Activated CD4-positive, alpha-beta T cell treated with anti-CD3 and anti-CD28 coated beads, Interleukin-2, amount 10 ng/mL, durations not matched to agents 7 days and 5 days (primary cell): Measurements from ENCODE around the gene LZTR1. TPM values are rescaled to one million over a fixed set of nuclear protein-coding genes. Genes with fewer than 3 reads are reported as not detected.
"Not testable (repeated sequence)": the region's sequence is repeated elsewhere in the genome, so short reads cannot be mapped to it uniquely, and the experiment has no call there.

Experiments
- CTCF ChIA-PET: fragments of 350-600 bp; sonication (Branson Sonifier 250); formaldehyde crosslinking; loops from one replicate; lab custom pipeline; 2021; ENCODE audit warnings: antibody characterized with exemption; lab: Charles Lee
- POLR2A ChIA-PET: fragments of 350-600 bp; sonication (Branson Sonifier 250); formaldehyde crosslinking; loops from one replicate; lab custom pipeline; 2021; ENCODE audit warnings: antibody characterized with exemption; lab: Charles Lee
- DNase-seq: peaks from one replicate; pipeline ENCODE4 v3.0.0-alpha.2; 2020
- H3K27ac Mint-ChIP-seq: one replicate; pipeline ENCODE4 v1.8.0; 2021; ENCODE audit warnings: mild to moderate bottlenecking, moderate library complexity, mixed read lengths
- H3K27me3 Mint-ChIP-seq: one replicate; pipeline ENCODE4 v1.8.0; 2021; ENCODE audit warnings: mixed read lengths
- H3K36me3 Mint-ChIP-seq: one replicate; pipeline ENCODE4 v1.8.0; 2021; ENCODE audit warnings: low read depth, mixed read lengths
- H3K4me1 Mint-ChIP-seq: one replicate; pipeline ENCODE4 v1.8.0; 2021; ENCODE audit warnings: mixed read lengths
- H3K4me3 Mint-ChIP-seq: one replicate; pipeline ENCODE4 v1.8.0; 2021; ENCODE audit warnings: mild to moderate bottlenecking, moderate library complexity, mixed read lengths
- H3K9me3 Mint-ChIP-seq: one replicate; pipeline ENCODE4 v1.8.0; 2021; ENCODE audit warnings: mixed read lengths
- total RNA-seq, 2 experiments: library from RNA; stranded (reverse); gene quantifications; one replicate each; pipeline ENCODE4 v1.2.3, GENCODE V29; 2021

LZTR1 gene
- 10 to 100 TPM; 62.0 to 66.4 TPM for total RNA-seq

DNA sequence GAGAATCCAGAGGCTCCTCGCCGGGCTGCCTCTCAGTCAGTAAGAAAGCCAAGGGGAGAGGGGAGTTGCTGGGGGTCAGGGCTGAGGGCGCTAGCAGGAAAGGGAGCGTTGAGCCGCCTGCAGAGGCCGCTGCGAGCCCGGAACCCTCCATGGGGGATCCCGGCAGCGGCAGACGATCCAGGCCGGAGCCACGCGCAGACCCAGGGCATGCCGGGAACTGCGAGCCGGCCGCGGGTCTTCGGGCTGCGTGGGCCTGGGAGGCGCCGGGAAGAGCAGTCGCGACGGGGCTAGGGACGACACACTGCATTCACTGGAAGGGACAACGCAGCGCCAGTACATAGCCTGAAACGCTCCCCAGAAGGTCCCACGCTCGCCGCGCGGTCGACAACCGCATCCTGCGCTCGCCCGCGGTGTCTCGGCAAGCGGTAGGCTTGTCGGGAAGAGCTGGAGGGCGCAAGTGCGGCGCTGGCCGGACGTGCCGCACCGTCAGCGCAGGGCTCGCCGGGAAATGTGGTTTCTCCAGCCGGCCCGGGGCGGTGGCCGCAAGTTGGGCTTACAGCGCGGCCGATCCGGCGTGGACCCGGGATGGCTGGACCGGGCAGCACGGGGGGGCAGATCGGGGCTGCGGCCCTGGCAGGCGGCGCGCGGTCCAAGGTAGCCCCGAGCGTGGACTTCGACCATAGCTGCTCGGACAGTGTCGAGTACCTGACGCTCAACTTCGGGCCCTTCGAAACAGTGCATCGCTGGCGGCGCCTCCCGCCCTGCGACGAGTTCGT lies at the start of gene LZTR1:
Gene LZTR1, plus strand, starts transcription at position 511 of the 776 bp plus-strand sequence. Its CDS starts 75 bp downstream, at position 586.
- Mint-ChIP-seq H3K36me3 (peaks cover 12% of the 10 kb centered on the region), H3K27me3 (no peaks in the 10 kb centered on the region), H3K9me3 (peaks cover 10% of the 10 kb centered on the region), H3K27ac (peak within 1 kb of the TSS; percentile 90), H3K4me1 (peaks cover 39% of the 10 kb centered on the region), H3K4me3 (peak within 1 kb of the TSS; percentile 84)
- DNase-seq, result peak; percentile 66
- POLR2A ChIA-PET, result interaction anchor here (0.6 kb wide), 1 partner anchor 21 kb away, joined by 4 read pairs; no protein-coding TSS in a partner anchor
- CTCF ChIA-PET, result interaction anchor here (0.7 to 1.8 kb wide), 8 partner anchors 9 to 121 kb away, joined by 3 to 7 read pairs (median 3); partner anchors contain the start of gene CRKL

DNA sequence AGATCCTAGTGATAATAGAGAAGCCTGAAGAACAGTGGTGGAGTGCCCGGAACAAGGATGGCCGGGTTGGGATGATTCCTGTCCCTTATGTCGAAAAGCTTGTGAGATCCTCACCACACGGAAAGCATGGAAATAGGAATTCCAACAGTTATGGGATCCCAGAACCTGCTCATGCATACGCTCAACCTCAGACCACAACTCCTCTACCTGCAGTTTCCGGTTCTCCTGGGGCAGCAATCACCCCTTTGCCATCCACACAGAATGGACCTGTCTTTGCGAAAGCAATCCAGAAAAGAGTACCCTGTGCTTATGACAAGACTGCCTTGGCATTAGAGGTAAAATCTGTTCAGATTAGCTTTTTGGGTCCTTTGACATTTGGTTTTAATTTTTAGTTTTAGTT lies 48.2 kb upstream of the LZTR1 start:
- no peak overlapping the region for H3K4me3 Mint-ChIP-seq
- POLR2A ChIA-PET, result no interaction called here

DNA sequence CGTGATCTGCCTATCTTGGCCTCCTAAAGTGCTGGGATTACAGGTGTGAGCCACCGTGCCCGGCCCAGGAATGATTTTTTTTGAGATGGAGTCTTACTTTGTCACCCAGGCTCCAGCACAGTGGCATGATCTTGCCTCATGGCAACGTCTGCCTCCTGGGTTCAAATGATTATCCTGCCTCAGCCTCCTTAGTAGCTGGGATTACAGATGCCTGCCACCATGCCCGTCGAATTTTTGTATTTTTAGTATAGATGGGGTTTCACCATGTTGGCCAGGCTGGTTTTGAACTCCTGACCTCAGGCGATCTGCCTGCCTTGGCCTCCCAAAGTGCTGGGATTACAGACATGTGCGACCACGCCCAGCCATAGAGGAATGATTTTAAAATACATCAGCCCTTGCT lies 47.0 kb upstream of the LZTR1 start:
- H3K4me3 Mint-ChIP-seq, POLR2A ChIA-PET, H3K27me3 Mint-ChIP-seq, CTCF ChIA-PET, H3K9me3 Mint-ChIP-seq, DNase-seq, H3K27ac Mint-ChIP-seq: not testable (repeated sequence)
- Mint-ChIP-seq H3K4me1 (peaks cover 39% of the 10 kb centered on the region), H3K36me3 (peaks cover 35% of the 10 kb centered on the region)

More for the DNA sequence above, 48.2 kb upstream of the LZTR1 start:
- Mint-ChIP-seq H3K27ac (no peak overlapping the region), H3K4me1 (peaks cover 39% of the 10 kb centered on the region), H3K27me3 (no peaks in the 10 kb centered on the region), H3K36me3 (peaks cover 34% of the 10 kb centered on the region), H3K9me3 (no peaks in the 10 kb centered on the region)
- DNase-seq, result no peak
- CTCF ChIA-PET, result interaction anchor here (0.6 to 1.4 kb wide), 2 partner anchors 18 to 150 kb away, joined by 3 to 5 read pairs; no protein-coding TSS in a partner anchor

DNA sequence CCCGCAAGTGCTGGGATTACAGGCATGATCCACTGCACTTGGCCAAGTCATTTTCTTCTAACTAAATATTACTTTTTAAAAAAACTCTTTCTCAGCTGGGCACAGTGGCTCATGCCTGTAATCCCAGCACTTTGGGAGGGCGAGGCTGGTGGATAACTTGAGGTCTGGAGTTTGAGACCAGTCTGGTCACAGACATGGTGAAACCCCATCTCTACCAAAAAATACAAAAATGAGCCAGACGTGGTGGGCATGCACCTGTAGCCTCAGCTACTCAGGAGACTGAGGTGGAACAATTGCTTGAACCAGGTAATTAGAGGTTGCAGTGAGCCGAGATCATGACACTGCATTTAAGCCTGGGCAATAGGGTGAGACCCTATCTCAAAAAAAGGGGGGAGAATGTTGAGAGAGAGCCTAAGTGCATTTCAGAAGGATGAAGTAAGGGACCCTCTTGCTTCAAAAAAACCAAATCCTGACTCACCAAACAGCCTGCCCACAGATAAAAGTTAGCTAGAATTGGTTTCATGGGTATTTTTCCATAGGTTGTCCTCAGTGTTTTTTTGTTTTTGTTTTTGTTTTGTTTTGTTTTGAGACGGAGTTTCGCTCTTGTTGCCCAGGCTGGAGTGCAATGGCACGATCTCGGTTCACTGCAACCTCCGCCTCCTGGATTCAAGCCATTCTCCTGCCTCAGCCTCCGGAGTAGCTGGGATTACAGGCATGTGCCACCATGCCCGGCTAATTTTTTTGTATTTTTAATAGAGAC lies 46.1 kb upstream of the LZTR1 start:
- H3K27me3 Mint-ChIP-seq, H3K9me3 Mint-ChIP-seq, H3K27ac Mint-ChIP-seq, DNase-seq, POLR2A ChIA-PET, H3K4me3 Mint-ChIP-seq: not testable (repeated sequence)
- H3K36me3 Mint-ChIP-seq, result peaks cover 44% of the 10 kb centered on the region
- H3K4me1 Mint-ChIP-seq, result peaks cover 45% of the 10 kb centered on the region
- CTCF ChIA-PET, result interaction anchor here (0.8 to 2.7 kb wide), 2 partner anchors 11 to 19 kb away, joined by 3 to 12 read pairs; partner anchors contain the start of gene CRKL

DNA sequence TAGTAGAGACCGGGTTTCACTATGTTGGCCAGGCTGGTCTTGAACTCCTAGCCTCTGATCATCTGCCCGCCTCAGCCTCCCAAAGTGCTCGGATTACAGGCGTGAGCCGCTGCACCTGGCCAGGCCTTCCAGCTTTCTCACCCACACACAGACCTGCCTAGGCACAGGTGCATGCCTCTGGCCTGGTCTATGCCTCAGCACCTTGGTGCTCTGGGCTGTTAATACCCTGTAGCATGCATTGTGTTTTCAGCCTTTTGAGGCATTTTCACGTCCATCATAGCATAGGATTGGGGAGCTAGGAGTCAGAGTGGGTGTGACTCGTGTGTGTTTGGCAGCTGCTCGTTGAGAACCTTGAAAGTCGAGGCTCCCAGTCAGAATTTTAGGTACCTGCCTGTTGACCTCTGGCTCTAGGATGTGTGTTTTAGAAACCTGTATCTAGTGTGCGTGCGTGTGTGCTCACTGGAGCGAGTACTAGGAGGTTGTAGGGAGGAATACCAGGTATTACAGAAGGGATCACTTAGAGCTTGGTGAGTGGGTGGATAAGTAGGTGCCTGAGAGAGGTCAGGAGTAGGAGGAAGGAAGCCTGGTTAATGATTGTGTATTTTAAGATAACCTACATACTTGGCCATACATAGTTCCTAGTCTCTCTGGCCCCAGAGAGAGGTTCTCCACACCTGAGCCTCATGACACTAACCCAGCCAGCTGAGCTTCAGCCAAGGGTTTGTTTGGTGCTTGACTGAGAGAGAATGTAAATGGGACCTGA lies 44.9 kb upstream of the LZTR1 start:
- no peak for DNase-seq
- Mint-ChIP-seq H3K9me3 (no peaks in the 10 kb centered on the region), H3K4me1 (peaks cover 42% of the 10 kb centered on the region), H3K4me3 (no peak overlapping the region), H3K27me3 (no peaks in the 10 kb centered on the region), H3K36me3 (peaks cover 52% of the 10 kb centered on the region), H3K27ac (no peak overlapping the region)
- ChIA-PET CTCF (interaction anchor here (0.8 to 2.7 kb wide), 4 partner anchors 10 to 20 kb away, joined by 3 to 12 read pairs (median 4); partner anchors contain the start of gene CRKL), POLR2A (no interaction called here)

DNA sequence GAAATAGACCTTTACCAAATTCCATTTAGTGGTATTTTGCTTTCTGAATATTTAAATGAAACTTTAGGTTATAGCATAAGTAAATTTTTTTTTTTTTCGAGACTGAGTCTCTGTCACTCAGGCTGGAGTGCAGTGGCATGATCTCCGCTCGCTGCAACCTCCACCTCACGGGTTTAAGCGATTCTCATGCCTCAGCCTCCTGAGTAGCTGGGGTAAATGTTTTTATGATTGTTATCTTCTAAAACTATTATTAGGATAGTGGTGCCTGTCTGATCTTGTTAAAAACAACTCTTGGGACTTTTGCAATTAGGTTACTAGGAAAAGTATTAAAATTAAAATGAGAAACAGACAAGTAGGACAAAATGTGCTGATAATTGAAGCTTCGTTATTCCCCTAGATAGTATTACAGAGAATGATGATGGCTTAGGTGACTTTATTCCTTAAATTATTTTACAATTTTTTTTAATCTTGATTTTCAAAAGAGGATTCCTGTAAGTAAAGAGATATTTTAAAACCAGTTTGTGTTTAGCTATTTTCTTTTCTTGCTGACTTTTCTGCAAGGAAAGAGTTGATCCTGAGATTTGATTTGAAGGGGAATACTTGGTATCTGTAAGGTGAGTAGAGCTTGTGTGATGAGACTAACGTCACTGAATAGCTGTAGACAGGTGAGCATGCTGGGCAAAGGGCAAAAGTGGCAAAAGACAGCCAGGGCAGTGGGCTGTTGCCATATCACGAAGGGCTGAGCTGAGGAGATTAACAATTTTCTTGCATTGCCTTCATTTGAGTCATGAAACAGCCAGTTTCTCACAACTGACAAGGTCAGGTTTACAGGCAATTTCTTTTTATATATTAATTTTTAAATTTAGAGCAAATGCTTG lies 44.1 kb upstream of the LZTR1 start:
- Mint-ChIP-seq H3K36me3 (peaks cover 54% of the 10 kb centered on the region), H3K27ac (no peak overlapping the region), H3K4me1 (peaks cover 39% of the 10 kb centered on the region), H3K4me3 (no peak overlapping the region), H3K9me3 (no peaks in the 10 kb centered on the region), H3K27me3 (no peaks in the 10 kb centered on the region)
- POLR2A ChIA-PET, result no interaction called here
- CTCF ChIA-PET, result interaction anchor here (1.1 to 2.7 kb wide), 3 partner anchors 11 to 21 kb away, joined by 3 to 12 read pairs (median 4); partner anchors contain the start of gene CRKL
- DNase-seq, result no peak

DNA sequence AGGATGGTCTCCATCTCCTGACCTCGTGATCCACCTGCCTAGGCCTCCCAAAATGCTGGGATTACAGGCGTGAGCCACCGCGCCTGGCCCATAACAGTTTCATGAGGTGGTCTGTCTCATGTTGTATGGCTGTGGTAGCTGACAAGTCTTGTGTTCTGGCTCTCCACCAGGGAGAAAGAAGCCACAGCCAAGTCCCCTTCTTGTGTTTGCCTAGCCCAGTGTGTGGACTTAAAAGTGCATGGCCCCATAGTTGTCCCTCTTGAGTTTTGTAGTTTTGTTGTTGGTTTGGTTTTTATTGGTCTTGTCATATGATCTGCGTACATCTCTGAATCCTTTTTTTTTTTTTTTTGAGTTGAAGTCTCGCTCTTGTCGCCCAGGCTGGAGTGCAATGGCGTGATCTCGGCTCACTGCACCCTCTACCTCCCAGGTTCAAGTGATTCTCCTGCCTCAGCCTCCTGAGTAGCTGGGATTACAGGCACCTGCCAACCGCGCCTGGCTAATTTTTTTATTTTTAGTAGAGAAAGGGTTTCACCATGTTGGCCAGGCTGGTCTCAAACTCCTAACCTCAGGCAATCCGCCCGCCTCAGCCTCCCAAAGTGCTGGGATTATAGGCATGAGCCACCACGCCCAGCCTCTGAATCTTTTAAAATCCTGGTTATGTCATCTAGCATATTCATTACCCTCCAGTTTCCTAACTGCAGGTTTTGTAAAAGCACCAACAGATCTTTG lies 42.5 kb upstream of the LZTR1 start:
- H3K27ac Mint-ChIP-seq, POLR2A ChIA-PET, H3K9me3 Mint-ChIP-seq, H3K27me3 Mint-ChIP-seq, H3K4me3 Mint-ChIP-seq, DNase-seq: not testable (repeated sequence)
- CTCF ChIA-PET, result interaction anchor here (0.6 to 1.1 kb wide), 2 partner anchors 8 to 53 kb away, joined by 3 read pairs; no protein-coding TSS in a partner anchor
- Mint-ChIP-seq H3K4me1 (peaks cover 39% of the 10 kb centered on the region), H3K36me3 (peaks cover 48% of the 10 kb centered on the region)

DNA sequence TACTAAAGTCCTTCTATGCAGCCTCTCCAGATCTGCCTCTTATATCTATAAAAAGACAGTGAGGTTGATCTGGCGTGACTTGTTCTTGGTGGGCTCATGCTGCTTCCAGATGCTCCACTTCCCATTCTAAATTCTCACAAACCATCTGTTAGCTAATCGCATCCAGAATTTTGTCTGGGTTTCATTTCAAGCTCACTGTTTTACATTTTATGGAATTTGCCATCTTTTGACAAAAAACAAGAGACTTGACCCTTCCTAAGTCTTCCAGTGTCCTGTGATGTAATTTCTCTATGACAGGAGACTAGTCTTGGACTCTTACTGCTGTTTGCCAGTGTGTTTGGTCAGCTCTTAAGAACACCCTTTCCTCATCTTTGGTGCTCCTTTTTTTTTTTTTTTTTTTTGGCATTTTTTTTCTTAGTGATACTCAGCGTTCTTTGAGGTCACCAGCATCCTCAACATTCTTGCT lies 41.9 kb upstream of the LZTR1 start:
- ChIA-PET CTCF (interaction anchor here (1.1 kb wide), 1 partner anchor 9 kb away, joined by 3 read pairs; no protein-coding TSS in a partner anchor), POLR2A (no interaction called here)
- no peak for DNase-seq
- H3K36me3 Mint-ChIP-seq, result peaks cover 44% of the 10 kb centered on the region
- no peak overlapping the region for H3K4me3 Mint-ChIP-seq
- no peaks in the 10 kb centered on the region for H3K9me3 Mint-ChIP-seq
- H3K4me1 Mint-ChIP-seq, result peaks cover 40% of the 10 kb centered on the region
- no peaks in the 10 kb centered on the region for H3K27me3 Mint-ChIP-seq
- no peak overlapping the region for H3K27ac Mint-ChIP-seq

DNA sequence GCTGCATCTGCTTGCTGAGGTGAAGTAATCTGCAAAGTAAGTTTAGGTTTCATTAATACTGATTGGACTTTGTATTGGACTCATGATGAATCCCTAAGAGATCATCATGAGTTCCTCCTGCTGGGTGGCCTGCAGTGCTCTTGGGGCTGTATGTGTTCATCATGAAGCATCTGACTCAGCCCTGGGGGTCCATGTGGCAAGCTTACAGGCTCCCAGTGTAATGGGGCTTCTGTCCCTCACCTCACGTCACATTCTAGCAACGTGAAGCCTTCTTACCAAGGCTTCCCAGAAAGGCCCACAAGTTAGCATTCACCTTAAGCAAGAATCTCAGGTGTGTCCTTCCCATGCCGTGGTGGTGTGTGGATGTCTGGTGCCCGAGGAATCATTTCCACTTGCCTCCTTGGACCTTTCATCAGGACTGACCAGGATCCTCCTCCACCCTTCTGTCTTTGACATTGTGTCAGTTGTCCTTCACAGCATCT lies 41.2 kb upstream of the LZTR1 start:
- H3K36me3 Mint-ChIP-seq, result peaks cover 45% of the 10 kb centered on the region
- H3K9me3 Mint-ChIP-seq, result no peaks in the 10 kb centered on the region
- no peak overlapping the region for H3K4me3 Mint-ChIP-seq
- no peaks in the 10 kb centered on the region for H3K27me3 Mint-ChIP-seq
- no peak overlapping the region for H3K27ac Mint-ChIP-seq
- peaks cover 40% of the 10 kb centered on the region for H3K4me1 Mint-ChIP-seq
- ChIA-PET CTCF (interaction anchor here (1.0 to 1.1 kb wide), 2 partner anchors 10 to 55 kb away, joined by 3 to 4 read pairs; no protein-coding TSS in a partner anchor), POLR2A (no interaction called here)
- DNase-seq, result no peak

DNA sequence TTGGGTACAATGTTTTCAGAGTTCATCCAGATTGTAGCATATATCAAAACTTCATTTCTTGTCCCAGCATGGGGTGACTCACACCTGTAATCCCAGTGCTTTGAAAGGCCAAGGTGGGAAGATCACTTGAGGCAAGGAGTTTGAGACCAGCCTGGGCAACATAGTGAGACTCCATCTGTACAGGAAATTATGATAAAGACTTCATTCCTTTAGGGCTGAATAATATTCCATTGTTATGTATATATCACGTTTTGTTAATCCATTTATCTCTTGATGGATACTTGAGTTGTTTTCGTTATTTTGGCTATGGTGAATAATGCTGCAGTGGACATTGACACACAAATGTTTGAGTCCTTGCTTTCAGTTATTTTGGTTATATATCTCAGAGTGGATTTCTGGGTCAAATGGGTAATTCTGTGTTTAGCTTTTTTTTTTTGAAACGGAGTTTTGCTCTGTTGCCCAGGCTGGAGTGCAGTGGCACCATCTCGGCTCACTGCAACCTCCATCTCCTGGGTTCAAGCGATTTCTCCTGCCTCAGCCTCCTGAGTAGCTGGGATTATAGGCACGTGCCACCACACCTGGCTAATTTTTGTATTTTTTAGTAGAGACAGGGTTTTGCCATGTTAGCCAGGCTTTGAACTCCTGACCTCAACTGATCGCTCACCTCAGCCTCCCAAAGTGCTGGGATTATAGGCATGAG lies 39.7 kb upstream of the LZTR1 start:
- H3K27ac Mint-ChIP-seq, POLR2A ChIA-PET, H3K4me3 Mint-ChIP-seq, CTCF ChIA-PET, DNase-seq, H3K27me3 Mint-ChIP-seq, H3K9me3 Mint-ChIP-seq: not testable (repeated sequence)
- Mint-ChIP-seq H3K36me3 (peaks cover 45% of the 10 kb centered on the region), H3K4me1 (peaks cover 37% of the 10 kb centered on the region)
